ENCODE results near the gene ADGRL1. TPM values are rescaled to one million over a fixed set of nuclear protein-coding genes. Genes with fewer than 3 reads are reported as not detected.
"Not testable (repeated sequence)": the region's sequence is repeated elsewhere in the genome, so short reads cannot be mapped to it uniquely, and the experiment has no call there.

ADGRL1 gene
- total RNA-seq, 4 donors from 2014 or later, result 45.9 to 55.4 (median 48.7) TPM

DNA sequence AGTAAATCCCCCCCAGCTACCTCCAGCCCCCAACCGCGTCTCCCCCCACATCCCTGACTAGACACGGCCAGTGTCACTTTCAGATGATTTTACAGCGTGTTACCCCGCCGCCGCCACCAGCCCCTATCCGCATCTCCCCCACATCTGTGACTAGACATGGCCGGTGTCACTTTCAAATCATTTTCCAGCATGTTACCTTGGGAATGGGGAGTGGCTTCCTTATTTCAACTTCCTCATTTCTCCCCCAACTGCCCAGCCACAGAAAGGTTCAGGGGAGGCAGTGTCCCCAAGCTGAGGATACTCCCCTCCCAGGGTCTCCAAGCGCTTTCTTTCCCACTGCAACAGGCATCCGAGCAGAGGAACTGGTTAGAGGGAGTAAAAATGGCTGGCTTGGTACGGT lies 18.4 kb downstream of the ADGRL1 start:
- H3K4me1 ChIP-seq, result peaks cover 0 to 5% (median 2%) of the 10 kb centered on the region in 4 donors
- in situ Hi-C loops (cut with MboI; ENCODE audit: low pct_ligation_motif_present in 1 of 4, low pct_unique_long_range_greater_than_20kb in 1 of 4, low sequenced_read_pairs in 3 of 4), result loop anchor here in 2 of 4 donors (25.0 kb wide), 2 partner anchors 150 to 275 kb away; no protein-coding TSS in a partner anchor
- no peaks in the 10 kb centered on the region for H3K27me3 ChIP-seq
- TF ChIP-seq POLR2A (IDR thresholded peaks at IDR 0.05) (no peak), POLR2AphosphoS5 (IDR thresholded peaks at IDR 0.05) (no peak), EP300 (IDR thresholded peaks at IDR 0.05; ENCODE audit: low read depth) (no peak)
- TF ChIP-seq, protein P1, sequence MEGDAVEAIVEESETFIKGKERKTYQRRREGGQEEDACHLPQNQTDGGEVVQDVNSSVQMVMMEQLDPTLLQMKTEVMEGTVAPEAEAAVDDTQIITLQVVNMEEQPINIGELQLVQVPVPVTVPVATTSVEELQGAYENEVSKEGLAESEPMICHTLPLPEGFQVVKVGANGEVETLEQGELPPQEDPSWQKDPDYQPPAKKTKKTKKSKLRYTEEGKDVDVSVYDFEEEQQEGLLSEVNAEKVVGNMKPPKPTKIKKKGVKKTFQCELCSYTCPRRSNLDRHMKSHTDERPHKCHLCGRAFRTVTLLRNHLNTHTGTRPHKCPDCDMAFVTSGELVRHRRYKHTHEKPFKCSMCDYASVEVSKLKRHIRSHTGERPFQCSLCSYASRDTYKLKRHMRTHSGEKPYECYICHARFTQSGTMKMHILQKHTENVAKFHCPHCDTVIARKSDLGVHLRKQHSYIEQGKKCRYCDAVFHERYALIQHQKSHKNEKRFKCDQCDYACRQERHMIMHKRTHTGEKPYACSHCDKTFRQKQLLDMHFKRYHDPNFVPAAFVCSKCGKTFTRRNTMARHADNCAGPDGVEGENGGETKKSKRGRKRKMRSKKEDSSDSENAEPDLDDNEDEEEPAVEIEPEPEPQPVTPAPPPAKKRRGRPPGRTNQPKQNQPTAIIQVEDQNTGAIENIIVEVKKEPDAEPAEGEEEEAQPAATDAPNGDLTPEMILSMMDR (IDR thresholded peaks at IDR 0.05), result no peak
- WGBS, 2 donors (ENCODE audit: low coverage in 1 of 2), result 66 to 80% methylated on average over 1 to 12 of the region's 12 CpGs
- DNase-seq, result no peak
- H3K4me3 ChIP-seq, result no peak overlapping the region
- H3K36me3 ChIP-seq, result no peaks in the 10 kb centered on the region
- intact Hi-C loops (cut with DNase I; ENCODE audit: low total_unique reads), result no loop called here
- H3K9me3 ChIP-seq, result no peaks in the 10 kb centered on the region
- H3K27ac ChIP-seq, result no peak overlapping the region

DNA sequence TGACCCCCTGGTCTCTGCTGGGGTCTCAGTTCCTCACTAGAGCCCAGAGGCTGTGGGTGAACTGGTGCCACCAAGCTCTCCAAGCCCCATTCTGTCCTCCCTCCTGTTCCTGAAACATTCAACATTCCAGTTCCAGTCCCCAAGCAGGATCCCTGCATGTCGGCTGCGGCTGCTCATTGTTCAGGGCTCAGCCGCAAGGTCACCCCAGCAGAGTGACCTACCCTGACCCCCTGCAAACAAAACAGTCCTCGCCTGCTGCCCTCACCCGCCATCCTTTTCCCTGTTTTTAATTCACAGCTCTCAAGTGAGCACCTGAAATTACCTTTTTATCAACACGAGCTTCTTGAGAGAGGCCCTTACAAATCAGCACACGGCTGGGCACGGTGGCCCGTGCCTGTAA lies 19.3 kb downstream of the ADGRL1 start:
- WGBS, 2 donors (ENCODE audit: low coverage in 1 of 2), result 95 to 100% methylated on average over 1 to 9 of the region's 9 CpGs
- H3K36me3 ChIP-seq; H3K4me3 ChIP-seq; H3K27me3 ChIP-seq; H3K27ac ChIP-seq; H3K4me1 ChIP-seq; intact Hi-C loops (cut with DNase I; ENCODE audit: low total_unique reads); H3K9me3 ChIP-seq; DNase-seq: not testable (repeated sequence)
- in situ Hi-C loops (cut with MboI; ENCODE audit: low pct_ligation_motif_present in 1 of 4, low pct_unique_long_range_greater_than_20kb in 1 of 4, low sequenced_read_pairs in 3 of 4), result loop anchor here in 2 of 4 donors (25.0 kb wide), 2 partner anchors 151 to 276 kb away; no protein-coding TSS in a partner anchor

DNA sequence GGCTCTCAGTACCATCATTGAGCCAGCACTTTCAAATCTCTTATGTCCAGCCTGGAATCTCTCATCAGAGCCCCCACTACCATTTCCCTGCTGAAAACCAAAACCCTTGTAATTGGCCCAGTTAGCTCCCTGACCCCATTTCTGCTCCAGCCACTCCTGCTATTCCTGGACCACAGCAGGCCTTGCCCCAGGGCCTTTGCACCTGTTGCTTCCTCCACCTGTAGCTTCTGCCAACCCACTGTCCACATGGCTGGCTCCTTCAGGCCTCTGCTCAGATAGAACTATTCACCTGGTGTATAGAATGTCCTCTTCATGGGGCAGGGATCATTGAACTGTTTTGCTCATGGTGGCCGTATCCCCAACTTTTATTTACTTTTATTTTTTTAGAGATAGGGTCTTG lies 20.3 kb downstream of the ADGRL1 start:
- H3K27me3 ChIP-seq; H3K9me3 ChIP-seq; H3K36me3 ChIP-seq; H3K4me1 ChIP-seq; DNase-seq; H3K4me3 ChIP-seq; H3K27ac ChIP-seq; intact Hi-C loops (cut with DNase I; ENCODE audit: low total_unique reads): not testable (repeated sequence)
- in situ Hi-C loops (cut with MboI; ENCODE audit: low pct_ligation_motif_present in 1 of 4, low pct_unique_long_range_greater_than_20kb in 1 of 4, low sequenced_read_pairs in 3 of 4), result loop anchor here in 2 of 4 donors (25.0 kb wide), 2 partner anchors 152 to 277 kb away; no protein-coding TSS in a partner anchor
- 76% methylated on average over 1 of the region's 1 CpG; no CpG with 5 or more reads in 1 of the 2 donors for WGBS, 2 donors (ENCODE audit: low coverage in 1 of 2)

DNA sequence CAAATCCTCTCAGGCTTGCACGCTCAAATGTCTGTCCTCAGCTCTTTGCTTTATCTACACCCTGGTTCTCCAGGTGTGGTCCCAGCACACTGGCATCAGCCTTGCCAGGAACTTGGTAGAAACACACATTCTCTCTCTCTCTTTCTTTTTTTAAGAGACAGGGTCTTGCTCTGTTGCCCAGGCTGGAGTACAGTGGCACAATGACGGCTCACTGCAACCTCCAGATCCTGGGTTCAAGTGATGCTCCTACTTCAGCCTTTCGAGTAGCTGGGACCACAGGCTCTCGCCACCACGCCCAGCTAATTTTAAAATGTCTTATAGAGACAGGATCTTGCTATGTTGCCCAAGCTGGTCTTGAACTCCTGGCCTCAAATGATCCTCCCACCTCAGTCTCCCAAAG lies 20.8 kb downstream of the ADGRL1 start:
- WGBS, 2 donors (ENCODE audit: low coverage in 1 of 2), result 92% methylated on average over 5 of the region's 5 CpGs; no CpG with 5 or more reads in 1 of the 2 donors
- DNase-seq, result no peak
- TF ChIP-seq POLR2A (IDR thresholded peaks at IDR 0.05) (no peak), EP300 (IDR thresholded peaks at IDR 0.05; ENCODE audit: low read depth) (no peak), POLR2AphosphoS5 (IDR thresholded peaks at IDR 0.05) (no peak)
- TF ChIP-seq, protein P1 (IDR thresholded peaks at IDR 0.05), result no peak
- no peak overlapping the region for H3K4me3 ChIP-seq
- no peaks in the 10 kb centered on the region for H3K36me3 ChIP-seq
- H3K27me3 ChIP-seq, result no peaks in the 10 kb centered on the region
- H3K4me1 ChIP-seq, result peaks cover 0 to 5% (median 2%) of the 10 kb centered on the region in 4 donors
- intact Hi-C loops (cut with DNase I; ENCODE audit: low total_unique reads) (no loop called here), in situ Hi-C loops (cut with MboI; ENCODE audit: low pct_ligation_motif_present in 1 of 4, low pct_unique_long_range_greater_than_20kb in 1 of 4, low sequenced_read_pairs in 3 of 4) (loop anchor here in 2 of 4 donors (25.0 kb wide), 2 partner anchors 152 to 277 kb away; no protein-coding TSS in a partner anchor)
- no peaks in the 10 kb centered on the region for H3K9me3 ChIP-seq
- no peak overlapping the region for H3K27ac ChIP-seq

DNA sequence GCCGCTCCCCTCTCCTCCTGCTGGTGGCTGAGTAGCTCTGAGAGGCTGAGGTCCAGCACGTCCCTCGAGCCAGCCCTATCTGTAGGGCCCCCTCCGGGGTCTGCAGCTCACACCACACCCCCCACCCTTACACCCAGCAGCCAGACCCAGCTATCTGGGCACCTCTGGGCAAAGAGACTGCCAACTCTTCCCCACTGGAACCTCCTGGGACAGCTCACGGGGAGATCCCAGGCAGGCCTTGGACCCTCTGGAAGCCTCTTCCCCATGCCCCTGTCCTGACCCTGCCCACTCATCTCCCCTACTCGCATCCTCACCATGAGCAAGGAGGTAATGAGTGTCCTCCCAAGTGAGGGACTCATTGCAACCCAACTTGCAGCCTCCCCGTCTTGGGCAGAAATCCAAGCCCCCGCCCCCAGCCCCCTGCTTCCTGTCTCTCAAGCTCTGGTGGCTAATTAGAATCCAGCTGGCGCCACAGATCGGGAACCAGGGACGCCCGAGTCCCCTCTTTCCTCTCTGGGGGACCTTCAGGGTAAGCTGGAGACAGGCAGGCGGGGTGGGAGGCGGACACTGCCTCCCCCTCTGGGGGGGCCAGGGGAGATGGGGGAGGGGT lies 22.1 kb downstream of the ADGRL1 start:
- H3K27me3 ChIP-seq, result no peaks in the 10 kb centered on the region
- DNase-seq, result no peak
- H3K36me3 ChIP-seq, result no peaks in the 10 kb centered on the region
- H3K4me3 ChIP-seq, result no peak overlapping the region
- intact Hi-C loops (cut with DNase I; ENCODE audit: low total_unique reads) (no loop called here), in situ Hi-C loops (cut with MboI; ENCODE audit: low pct_ligation_motif_present in 1 of 4, low pct_unique_long_range_greater_than_20kb in 1 of 4, low sequenced_read_pairs in 3 of 4) (loop anchor here in 2 of 4 donors (25.0 kb wide), 2 partner anchors 153 to 278 kb away; no protein-coding TSS in a partner anchor)
- no peak overlapping the region for H3K27ac ChIP-seq
- peaks cover 0 to 5% (median 2%) of the 10 kb centered on the region in 4 donors for H3K4me1 ChIP-seq
- no peaks in the 10 kb centered on the region for H3K9me3 ChIP-seq
- WGBS, 2 donors (ENCODE audit: low coverage in 1 of 2), result 78% methylated on average over 10 of the region's 14 CpGs; no CpG with 5 or more reads in 1 of the 2 donors
- TF ChIP-seq POLR2AphosphoS5 (IDR thresholded peaks at IDR 0.05) (no peak), EP300 (IDR thresholded peaks at IDR 0.05; ENCODE audit: low read depth) (no peak)
